GM19023 (cell line): ENCODE results near the gene NTSR2.

Source experiments
- ATAC-seq: cut with Tn5 transposase; IDR thresholded peaks from one replicate; pipeline ENCODE4 v1.9.1; 2021; ENCODE audit warnings: mild to moderate bottlenecking, moderate library complexity; ENCODE audit not compliant: unreplicated experiment

NTSR2 gene

DNA sequence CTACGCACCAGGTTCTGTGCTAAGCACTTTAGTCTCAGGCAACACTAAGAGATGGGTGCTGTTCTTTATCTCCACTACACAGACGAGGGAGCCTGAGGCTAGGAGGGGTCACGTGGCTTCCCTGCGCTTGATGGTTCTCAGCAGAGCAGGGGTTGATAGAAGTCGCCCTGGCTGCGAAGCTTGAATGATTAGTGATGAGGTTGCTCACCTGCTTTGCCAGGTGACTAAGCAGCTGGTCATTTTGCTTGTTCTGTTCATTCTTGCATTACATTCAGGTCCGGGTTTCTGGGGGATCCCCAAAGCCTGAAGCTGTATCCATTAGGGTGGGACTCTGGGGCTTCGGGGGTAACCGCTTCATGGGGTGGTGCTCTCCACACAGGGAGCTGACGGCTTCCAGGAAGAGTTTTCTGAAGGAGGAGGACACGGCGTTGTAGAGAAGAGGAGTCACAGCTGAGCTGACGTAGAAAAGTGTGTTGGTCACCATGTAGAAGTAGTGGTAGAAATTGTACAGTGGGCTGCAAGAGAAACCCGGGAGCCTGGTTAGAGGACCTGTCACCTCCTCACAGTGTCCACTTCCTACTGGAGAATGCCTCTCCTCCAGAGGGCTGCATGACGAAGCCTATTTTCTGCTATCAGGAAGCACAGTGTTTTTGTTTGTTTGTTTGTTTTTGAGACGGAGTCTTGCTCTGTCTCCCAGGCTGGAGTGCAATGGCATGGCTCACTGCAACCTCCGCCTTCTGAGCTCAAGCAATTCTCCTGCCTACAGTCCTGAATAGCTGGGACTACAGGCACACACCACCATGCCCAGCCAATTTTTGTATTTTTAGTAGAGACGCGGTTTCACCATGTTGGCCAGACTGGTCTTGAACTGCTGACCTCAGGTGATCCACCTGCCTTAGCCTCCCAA, 11.5 kb downstream of the NTSR2 start:
- ATAC-seq: no peak

DNA sequence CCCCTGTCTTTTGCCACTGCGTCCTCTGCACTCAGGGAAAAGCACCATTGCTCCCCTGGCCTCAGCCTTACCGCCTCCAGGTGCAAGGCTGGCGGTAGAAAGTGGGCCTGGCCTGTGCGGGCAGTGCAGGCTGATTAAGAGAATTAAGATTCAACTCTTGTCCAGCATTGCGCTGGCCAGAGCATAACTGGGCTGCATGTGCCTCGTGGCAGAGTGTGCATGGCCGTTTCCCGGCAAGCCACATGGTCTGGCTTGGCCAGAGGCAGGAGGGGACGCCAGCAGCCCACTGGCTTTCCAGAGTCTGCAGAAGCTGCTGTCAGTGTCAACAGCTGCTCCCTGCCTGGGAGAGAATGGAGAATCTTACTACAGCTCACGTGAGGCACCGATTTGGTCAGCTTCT, 12.3 kb downstream of the NTSR2 start:
- no peak for ATAC-seq

DNA sequence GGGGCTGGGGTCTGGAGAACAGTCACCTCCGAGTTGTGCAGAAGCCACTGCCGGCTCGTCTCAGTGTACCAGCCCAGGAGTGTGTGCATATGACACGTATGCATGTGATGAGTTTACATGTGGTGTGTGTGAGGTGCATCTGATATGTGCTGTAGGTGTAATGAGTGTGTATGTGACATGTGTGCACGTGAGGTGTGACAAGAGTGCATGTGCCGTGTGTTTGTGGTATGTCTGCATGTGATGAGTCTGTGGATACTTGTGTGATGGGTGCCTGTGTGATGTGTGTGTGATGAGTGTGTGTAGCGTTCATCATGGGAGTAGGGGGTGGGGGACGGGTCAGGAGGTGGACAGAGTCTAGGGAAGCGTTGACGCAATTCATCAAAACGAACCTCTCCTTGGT, 12.8 kb downstream of the NTSR2 start:
- ATAC-seq: no peak

DNA sequence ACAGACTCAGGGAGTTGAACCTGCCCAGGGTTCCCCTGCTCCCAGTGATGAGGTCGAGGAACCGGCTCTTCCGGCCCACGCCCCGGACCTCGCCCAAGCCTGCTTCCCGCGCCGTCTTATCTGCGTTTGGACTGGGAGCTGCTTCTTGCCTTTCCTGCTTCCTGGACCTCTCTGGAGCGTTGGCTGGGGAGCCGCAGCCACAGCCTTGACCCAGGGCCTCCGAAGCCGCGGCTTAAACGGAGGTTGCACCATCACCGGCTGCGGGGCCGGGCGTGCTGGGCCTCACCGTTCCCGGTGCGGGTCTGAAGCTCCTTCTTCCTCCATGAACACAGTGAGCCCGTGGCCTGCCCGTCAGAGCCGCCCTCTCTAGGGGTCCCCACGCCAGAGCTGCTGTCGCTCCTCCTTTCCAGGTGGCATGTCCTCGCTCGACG, 13.3 kb downstream of the NTSR2 start:
- ATAC-seq: no peak

DNA sequence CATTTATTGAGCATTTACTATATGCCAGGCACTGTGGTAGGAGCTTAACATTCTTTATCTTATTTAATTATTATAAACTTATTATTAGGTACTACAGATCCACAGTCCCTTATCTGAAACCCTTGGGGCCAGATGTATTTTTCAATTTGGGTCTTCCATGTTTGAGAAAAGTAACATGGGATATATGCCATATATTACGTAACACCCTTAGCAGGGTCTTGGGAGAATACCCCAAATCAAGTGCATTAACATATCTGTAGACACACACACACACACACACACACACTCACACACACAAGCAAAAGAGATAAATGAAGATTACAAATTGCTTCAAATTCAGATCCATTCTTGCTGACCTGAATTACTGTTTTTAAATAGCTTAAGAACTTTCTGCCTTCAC, 13.7 kb downstream of the NTSR2 start:
- no peak for ATAC-seq

DNA sequence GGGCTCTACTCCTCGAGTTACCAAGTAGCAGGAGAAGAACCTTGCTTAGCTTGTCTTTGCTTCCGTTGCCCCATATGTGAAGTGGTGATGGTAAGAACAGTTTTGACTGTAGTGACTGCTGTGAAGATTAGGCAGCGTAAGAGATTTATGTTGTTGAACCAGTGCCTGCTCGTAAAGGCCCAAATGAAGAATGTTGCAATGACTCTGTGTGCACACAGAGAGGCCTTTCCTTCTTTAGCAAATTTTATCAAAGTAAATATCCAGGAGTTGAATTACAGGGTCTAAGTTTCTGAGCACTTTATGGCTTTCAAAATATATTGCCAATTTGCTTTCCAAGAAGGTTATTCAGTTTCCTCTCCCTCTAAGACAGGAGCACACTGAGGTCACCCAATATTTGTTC, 14.5 kb downstream of the NTSR2 start:
- no peak for ATAC-seq

DNA sequence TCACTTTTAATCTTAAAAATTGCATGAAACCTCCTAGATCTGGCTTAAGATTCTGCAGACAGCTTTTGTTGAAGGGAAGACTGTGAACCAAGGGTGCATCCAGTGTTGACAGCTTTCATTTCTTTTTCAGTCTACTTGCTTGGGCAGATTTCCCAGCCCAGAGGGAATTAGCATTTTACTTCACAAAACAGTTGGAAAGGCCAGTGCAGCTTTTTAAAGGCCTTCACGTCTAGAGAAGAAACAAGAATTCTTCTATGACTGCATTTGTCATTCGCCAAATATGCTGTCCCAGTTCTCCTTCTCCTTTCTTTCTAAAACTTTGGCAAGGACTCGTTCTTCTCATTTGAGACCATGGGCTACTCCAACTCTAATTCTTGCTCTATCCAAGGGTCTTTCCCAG, 17.4 kb downstream of the NTSR2 start:
- no peak for ATAC-seq

DNA sequence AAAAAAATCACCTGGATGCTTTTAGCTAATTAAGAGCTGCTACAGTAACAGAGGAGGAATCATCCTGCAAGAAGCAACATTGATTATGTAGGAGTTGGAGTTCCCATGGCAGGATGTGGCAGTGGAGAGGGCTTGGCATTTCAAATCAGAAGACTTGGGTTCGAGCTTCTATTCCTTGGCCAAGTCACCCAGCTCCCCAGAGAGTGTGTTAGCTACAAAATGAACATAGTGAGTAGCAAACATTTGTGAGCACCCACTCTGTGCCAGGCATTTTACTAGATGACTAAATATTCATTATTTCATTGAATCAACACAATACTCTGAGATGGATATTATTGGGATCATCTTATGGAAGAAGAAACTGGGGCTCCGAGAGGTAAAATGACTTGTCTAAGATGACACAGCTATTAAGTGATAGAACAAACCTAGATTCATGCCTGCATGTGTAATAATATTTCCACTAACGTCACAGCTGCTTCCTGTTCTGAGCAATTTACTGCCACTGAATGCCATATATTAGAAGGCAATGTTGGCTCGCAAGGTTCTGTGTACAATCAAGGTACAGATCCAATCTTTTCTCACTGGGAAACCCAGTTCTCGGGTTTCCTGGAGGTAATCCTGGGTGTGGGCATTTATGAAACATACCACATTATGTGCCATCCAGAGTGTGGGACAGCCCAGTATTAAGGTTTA, 18.0 kb downstream of the NTSR2 start:
- no peak for ATAC-seq

DNA sequence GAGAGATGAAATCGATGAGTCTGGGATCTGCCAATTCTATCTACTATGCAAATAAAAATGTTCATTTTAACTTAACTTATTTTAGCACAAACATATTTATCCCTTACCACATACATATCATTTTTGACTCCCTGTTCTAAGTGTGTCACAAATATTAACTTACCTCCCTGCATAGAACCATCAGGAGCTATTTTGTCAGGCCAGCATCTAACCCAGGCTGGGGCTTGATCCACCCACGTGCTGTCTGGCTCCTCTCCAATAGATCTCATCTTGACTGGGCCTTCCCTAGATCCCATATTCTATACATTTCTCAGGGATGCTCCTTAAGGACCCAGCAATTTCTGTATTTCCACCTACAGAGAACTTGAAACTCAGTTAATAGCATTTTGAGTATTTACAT, 20.9 kb downstream of the NTSR2 start:
- no peak for ATAC-seq

DNA sequence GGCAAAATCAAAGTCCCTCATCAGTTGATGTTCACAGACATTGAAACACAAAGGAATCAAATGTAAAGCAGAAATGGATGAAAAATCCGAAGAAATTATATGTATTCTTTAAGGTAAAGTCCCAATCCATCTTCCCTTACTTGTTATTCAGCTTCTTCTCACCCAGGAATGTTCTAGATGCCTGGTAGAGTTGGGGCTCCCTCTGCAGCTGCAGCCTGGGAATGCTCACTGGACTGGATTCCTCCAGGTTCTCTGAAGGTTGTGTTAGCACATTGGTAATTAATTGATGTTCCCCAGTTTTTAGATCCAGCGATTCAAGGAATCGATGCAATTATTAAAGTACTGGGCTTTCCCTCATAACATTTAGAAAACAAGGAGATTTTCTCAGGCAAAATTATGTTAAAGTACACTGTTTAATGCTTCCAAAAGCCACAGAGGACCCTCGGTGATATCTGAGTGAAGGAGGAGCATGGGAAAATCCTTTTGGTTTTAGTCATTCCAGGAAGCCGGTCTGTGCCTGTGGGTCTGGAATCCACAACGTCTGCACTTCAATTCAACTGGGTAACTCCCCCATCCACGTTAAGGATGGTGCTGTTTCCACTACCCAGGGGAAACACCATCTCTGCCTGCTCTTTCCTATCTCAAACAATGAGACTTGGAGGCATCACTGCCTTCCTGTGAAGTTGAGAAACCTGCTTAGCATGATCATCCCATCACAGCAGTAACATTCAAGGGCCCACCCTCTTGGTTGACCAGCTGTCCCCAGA, 22.0 kb downstream of the NTSR2 start:
- no peak for ATAC-seq

DNA sequence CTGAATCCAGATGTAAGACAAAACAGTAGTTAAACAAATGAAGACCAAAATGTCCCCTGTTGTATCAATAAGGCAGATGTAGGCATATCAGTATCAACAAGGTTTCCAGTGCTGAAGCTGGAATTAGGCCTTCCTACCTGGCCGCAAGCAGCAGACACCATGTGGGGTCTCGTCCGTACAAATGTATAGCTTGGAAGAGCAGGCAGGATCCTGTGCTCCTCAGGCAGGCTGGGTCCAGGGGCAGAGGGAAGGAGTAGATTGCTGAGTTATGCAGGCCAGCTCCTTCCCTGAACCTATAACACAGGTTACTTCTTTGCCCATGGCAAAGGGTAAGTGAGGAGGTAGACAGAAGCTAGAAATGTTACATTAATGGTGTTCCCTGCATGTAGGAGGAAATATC, 23.5 kb downstream of the NTSR2 start:
- no peak for ATAC-seq

DNA sequence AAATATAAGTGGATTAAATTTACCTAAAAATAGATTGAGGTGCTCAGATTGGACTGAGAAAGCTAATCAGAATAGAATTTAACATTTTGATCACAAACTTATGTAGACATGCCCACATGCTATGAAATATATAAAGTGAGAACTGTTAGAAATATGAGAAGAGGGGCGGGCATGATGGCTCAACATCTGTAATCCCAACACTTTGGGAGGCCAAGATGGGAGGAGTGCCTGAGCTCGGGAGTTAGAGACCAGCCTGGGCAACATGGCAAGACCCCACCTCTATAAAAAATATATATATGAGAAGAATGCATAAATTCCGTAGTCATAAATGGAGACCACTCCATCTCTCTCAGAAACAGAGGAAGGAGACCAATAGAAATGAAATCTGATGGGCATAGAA, 25.7 kb downstream of the NTSR2 start:
- ATAC-seq: no peak

DNA sequence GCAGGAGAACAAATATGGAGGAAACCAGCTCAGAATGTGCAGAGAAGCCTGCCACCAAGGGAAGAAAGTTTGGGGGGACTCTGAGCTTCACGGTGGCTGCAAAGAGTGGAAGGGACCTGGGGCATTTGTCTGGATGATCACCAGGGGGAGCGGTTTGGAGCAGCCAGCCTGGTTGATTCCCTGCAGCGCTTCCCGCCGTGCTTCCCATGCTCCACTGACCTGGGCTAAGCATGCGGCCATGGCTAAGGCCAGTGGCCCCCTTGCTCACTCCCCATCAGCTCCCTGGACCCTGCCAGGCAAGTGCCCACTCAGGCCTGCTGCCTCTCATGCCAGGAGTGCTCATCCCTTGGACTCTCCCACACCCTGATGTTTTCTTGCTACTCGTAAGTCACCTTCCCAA, 27.0 kb downstream of the NTSR2 start:
- ATAC-seq: no peak

DNA sequence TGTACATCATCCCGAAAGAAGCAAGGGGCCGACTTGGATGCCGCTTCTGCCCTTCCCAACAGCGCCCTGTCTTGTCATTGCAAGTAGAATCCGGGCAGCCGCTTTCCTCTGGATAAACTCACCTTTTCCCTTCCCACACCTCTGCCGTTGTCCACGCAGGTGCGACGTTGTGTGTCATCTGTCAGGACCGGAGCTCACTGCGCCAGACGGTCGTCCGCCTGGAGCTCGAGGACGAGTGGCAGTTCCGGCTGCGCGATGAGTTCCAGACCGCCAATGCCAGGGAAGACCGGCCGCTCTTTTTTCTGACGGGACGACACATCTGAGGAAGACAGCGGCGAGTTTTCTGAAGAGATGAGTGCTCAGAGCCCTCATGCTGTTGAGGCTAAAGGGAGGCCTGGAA, 29.9 kb downstream of the NTSR2 start:
- ATAC-seq: no peak

DNA sequence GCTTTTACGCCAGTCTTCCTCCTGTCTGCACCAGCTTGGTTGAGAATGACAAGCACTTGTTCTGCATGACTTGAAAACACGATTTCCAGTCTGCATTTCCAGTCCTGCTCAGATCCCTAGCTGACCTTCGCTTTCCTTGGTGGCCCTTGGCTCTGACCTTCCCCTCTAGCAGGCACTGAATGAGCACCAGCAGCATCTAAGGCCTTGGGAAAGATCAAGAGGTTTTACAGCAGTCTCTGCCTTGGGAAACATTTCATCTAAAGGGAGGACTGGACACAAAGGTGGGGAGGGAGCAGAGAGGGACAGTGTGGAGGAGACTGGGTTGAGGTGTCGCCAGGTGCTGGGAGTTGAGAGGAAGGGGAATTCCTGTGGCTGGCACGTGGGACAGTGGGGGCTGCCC, 30.5 kb downstream of the NTSR2 start:
- ATAC-seq: no peak

DNA sequence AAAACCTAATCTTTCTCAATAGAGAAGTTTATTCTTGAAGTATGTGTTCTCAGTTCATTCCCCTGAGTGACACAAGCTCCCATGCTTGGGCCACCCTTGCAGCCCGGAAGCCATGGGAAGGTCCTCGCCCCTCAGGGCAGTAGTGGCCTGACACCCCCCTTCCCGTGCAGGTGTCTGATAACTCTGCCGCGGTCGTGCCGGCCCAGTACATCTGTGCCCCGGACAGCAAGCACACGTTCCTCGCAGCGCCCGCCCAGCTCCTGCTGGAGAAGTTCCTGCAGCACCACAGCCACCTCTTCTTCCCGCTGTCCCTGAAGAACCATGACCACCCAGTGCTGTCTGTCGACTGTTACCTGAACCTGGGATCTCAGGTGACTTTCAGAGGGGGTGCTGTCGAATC, 32.4 kb downstream of the NTSR2 start:
- ATAC-seq: no peak

DNA sequence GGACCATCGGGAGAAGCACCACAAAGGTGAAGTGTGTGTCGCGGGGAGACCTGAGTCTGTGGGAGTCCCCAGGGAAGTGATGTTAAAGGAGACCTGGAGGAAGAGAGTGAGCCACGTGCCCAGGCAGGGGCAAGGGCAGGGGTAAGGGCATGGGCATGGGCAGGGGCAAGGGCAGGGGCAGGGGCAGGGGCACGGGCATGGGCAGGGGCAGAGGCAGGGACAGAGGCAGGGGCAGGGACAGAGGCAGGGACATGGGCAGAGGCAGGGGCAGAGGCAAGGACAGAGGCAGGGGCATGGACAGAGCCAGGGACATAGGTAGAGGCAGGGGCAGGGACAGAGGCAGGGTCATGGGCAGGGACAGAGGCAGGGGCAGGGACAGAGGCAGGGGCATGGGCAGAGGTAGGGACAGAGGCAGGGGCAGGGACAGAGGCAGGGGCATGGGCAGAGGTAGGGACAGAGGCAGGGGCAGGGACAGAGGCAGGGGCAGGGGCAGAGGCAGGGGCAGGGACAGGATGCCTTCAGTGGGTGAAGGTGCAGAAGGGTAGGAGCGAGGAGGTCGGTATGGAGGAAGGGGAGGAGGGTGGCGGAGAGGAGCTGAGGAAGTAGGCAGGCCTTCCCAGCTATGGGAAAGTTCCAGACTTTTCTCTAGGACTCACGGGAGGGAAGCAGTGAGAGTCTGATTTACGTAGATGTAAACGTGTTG, 33.3 kb downstream of the NTSR2 start:
- ATAC-seq: no peak

DNA sequence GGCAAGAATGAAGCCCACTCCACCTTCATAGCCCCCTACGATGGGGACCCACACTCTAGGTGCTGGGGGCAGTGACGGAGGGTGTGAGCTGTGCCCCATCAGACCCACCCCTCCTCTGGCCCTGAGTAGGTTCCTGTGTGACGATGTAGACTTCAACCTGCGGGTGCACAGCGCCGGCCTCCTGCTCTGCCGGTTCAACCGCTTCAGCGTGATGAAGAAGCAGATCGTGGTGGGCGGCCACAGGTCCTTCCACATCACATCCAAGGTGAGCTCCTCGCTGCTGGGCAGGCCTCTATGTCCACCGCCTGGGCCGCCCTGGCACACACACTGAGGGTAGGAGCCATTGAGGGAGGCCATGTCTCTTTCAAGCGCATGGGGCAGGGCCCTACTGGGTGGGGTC, 34.9 kb downstream of the NTSR2 start:
- no peak for ATAC-seq

DNA sequence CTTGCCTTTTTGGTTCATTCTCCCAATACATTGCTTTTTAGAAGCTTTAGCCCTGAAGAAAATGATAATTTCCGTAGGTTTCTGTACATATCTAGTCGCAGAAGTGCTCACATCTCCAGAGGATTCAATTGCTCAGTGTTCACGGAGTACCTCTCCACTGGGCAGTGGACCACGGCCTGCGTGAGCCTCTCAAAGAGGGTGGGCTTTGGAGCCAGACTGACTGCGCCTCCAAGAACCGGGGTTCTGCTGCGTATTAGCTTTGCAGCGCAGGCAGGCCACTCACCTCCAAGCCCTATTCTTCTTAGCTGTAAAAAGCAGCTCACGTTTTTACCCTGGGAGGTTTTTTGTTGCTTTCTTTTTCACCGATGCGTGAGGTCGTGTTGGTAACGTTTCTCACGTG, 35.4 kb downstream of the NTSR2 start:
- no peak for ATAC-seq

DNA sequence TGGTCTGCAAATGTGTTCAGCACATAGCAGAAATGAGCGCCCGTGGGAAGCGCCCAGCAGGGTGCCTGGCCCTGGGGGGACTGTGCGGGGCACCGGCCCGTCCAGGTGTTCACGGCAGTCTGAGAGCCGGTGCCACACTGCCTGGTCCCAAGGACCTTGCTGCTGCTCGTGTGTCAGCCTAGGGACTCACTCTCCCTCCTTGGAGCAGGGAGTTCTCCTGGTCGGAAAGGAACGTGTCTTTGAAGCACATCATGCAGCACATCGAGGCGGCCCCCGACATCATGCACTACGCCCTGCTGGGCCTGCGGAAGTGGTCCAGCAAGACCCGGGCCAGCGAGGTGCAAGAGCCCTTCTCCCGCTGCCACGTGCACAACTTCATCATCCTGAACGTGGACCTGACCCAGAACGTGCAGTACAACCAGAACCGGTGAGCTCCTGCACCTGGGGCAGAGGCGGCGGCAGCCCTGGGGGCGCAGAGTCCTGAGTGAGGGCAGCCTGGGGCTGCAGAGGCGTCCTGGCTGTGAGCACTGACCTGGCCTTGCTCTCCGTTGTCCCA, 36.0 kb downstream of the NTSR2 start:
- ATAC-seq: no peak

DNA sequence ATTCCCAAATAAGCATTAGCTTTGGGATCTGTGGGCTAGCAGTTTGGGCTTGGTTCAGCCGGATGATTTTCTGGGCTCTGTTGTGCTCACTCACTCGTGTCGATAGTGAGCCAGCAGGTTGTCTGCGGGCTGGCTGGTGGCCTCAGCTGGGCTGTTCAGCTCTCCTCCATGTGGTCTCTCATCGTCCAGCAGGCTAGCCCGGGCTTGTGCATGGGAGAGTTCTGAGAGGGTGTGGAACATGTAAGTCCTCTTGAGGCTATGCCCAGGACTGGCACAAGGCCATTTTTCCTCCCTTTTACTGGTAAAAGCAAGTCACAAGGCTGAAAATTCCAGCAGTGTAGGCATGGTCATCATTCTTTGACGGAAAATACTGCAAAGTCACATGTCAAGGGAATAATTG, 38.5 kb downstream of the NTSR2 start:
- no peak for ATAC-seq
